Omental fat pad (tissue), 4 donors: Measurements from ENCODE around the gene UQCC5. TPM values are rescaled to one million over a fixed set of nuclear protein-coding genes. Genes with fewer than 3 reads are reported as not detected.

Source experiments
- ATAC-seq: fragments of 150-250 bp; one replicate; pipeline ENCODE4 v1.9.1; 2016; ENCODE audit warnings: mild to moderate bottlenecking, moderate library complexity; ENCODE audit not compliant: low FRiP score
- DNase-seq: peaks from one replicate; pipeline ENCODE4 v3.0.0-alpha.2; 2019; ENCODE audit warnings: low spot score
- CTCF ChIP-seq, 3 donors: fragments of 450-650 bp; IDR thresholded peaks; one replicate each; pipeline ENCODE4 v1.5.1; 2016 to 2017; ENCODE audit warnings: antibody characterized with exemption in 3 of 3, mild to moderate bottlenecking in 3 of 3, moderate library complexity in 2 of 3
- total RNA-seq, 4 donors: library from RNA; depleted of rRNA; stranded (reverse); fragments of >200 nt; gene quantifications; one replicate each; pipeline ENCODE4 v1.1.0, GENCODE V29; 2016

Gene UQCC5
- 10 to 100 TPM in 2 of 4 donors, 1 to 10 TPM in 2; 3.2 to 27.9 (median 13.8) TPM for total RNA-seq

GRCh38 chr3:52536369-52537164 is at the start of gene UQCC5:
Gene UQCC5, plus strand, starts transcription at chr3:52536605. Its CDS starts 151 bp downstream, at chr3:52536756.
- ATAC-seq = peak; percentile 91
- no peak for TF ChIP-seq CTCF (IDR thresholded peaks at IDR 0.05)
- peak; percentile 90 for DNase-seq

GRCh38 chr3:52487050-52487787 is 49.2 kb upstream of the UQCC5 start:
- no peak for TF ChIP-seq CTCF (IDR thresholded peaks at IDR 0.05)
- ATAC-seq (no peak), DNase-seq (no peak)

GRCh38 chr3:52487788-52488691 is 48.4 kb upstream of the UQCC5 start:
- ATAC-seq = no peak
- no peak for DNase-seq
- no peak for TF ChIP-seq CTCF (IDR thresholded peaks at IDR 0.05)

GRCh38 chr3:52488746-52489145 is 47.7 kb upstream of the UQCC5 start:
- no peak for TF ChIP-seq CTCF (IDR thresholded peaks at IDR 0.05)
- no peak for DNase-seq
- no peak for ATAC-seq

GRCh38 chr3:52489453-52489852 is 47.0 kb upstream of the UQCC5 start:
- ATAC-seq = no peak
- TF ChIP-seq CTCF (IDR thresholded peaks at IDR 0.05) = no peak
- no peak for DNase-seq

GRCh38 chr3:52490035-52490938 is 46.1 kb upstream of the UQCC5 start:
- ATAC-seq = no peak
- TF ChIP-seq CTCF (IDR thresholded peaks at IDR 0.05) = no peak

More at GRCh38 chr3:52490035-52490938, 46.1 kb upstream of the UQCC5 start:
- DNase-seq = no peak
